Neural cell (in vitro differentiated cells): ENCODE measurements around the gene NEDD4L.

Experiments used
- EZH2 ChIP-seq: fragments of 200-600, 300-800 bp; shearing (Covaris generic), sonication (generic); IDR thresholded peaks from 2 replicates; pipeline ENCODE4 v1.6.1; 2014; ENCODE audit warnings: antibody characterized with exemption, low read length, borderline replicate concordance, mild to moderate bottlenecking; ENCODE audit not compliant: insufficient read depth, poor library complexity, severe bottlenecking
- MXI1 ChIP-seq: fragments of 450-650 bp; conservative IDR thresholded peaks from 2 replicates; pipeline ENCODE4 v1.6.1; 2014; ENCODE audit warnings: antibody characterized with exemption, mild to moderate bottlenecking; ENCODE audit not compliant: poor library complexity, severe bottlenecking
- RAD21 ChIP-seq: fragments of 450-650 bp; conservative IDR thresholded peaks from 2 replicates; pipeline ENCODE4 v1.6.1; 2014; ENCODE audit warnings: antibody characterized with exemption, mild to moderate bottlenecking, moderate library complexity
- TAF1 ChIP-seq: IDR thresholded peaks from 2 replicates; pipeline ENCODE4 v1.6.1; 2012; ENCODE audit warnings: low read depth
- TF ChIP-seq, protein P1 (sequence below): fragments of 450-650 bp; IDR thresholded peaks from 2 replicates; pipeline ENCODE4 v1.5.1; 2014; ENCODE audit warnings: antibody characterized with exemption, mild to moderate bottlenecking, moderate library complexity; ENCODE audit not compliant: poor library complexity, severe bottlenecking
- TF ChIP-seq, protein P2 (sequence below): IDR thresholded peaks from 2 replicates; pipeline ENCODE4 v1.6.1; 2012; ENCODE audit warnings: borderline replicate concordance

DNA sequence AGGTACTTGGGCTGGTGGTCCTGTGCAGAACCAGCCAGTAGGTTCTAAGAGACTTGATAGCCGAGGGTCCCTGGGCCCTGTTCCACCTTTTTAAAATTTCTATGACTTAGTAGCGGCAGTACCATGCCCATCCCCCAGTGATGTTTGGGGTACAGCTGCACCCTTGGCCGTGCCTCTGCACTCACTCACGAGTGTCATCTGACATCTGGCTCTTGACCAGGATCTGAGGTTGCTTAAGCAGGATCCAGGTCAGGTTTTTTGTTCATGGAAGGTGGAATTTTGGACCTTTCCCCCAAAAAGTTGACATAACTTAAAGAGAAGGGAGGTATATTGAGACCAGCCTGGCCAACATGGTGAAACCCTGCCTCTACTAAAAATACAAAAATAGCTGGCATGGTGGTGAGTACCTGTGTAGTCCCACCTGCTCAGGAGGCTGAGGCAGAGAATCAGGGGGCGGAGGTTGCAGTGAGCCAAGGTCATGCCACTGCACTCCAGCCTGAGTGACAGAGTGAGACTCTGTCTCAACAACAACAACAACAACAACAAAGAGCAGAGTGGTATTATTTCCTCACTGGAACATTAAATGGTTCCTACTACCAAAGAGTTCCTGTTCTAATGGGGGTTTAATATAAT, 163.6 kb downstream of the NEDD4L start:
- TF ChIP-seq EZH2 (no peak), TAF1 (no peak), RAD21 (no peak), MXI1 (no peak)
- TF ChIP-seq, protein P1, sequence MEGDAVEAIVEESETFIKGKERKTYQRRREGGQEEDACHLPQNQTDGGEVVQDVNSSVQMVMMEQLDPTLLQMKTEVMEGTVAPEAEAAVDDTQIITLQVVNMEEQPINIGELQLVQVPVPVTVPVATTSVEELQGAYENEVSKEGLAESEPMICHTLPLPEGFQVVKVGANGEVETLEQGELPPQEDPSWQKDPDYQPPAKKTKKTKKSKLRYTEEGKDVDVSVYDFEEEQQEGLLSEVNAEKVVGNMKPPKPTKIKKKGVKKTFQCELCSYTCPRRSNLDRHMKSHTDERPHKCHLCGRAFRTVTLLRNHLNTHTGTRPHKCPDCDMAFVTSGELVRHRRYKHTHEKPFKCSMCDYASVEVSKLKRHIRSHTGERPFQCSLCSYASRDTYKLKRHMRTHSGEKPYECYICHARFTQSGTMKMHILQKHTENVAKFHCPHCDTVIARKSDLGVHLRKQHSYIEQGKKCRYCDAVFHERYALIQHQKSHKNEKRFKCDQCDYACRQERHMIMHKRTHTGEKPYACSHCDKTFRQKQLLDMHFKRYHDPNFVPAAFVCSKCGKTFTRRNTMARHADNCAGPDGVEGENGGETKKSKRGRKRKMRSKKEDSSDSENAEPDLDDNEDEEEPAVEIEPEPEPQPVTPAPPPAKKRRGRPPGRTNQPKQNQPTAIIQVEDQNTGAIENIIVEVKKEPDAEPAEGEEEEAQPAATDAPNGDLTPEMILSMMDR = no peak
- TF ChIP-seq, protein P2, sequence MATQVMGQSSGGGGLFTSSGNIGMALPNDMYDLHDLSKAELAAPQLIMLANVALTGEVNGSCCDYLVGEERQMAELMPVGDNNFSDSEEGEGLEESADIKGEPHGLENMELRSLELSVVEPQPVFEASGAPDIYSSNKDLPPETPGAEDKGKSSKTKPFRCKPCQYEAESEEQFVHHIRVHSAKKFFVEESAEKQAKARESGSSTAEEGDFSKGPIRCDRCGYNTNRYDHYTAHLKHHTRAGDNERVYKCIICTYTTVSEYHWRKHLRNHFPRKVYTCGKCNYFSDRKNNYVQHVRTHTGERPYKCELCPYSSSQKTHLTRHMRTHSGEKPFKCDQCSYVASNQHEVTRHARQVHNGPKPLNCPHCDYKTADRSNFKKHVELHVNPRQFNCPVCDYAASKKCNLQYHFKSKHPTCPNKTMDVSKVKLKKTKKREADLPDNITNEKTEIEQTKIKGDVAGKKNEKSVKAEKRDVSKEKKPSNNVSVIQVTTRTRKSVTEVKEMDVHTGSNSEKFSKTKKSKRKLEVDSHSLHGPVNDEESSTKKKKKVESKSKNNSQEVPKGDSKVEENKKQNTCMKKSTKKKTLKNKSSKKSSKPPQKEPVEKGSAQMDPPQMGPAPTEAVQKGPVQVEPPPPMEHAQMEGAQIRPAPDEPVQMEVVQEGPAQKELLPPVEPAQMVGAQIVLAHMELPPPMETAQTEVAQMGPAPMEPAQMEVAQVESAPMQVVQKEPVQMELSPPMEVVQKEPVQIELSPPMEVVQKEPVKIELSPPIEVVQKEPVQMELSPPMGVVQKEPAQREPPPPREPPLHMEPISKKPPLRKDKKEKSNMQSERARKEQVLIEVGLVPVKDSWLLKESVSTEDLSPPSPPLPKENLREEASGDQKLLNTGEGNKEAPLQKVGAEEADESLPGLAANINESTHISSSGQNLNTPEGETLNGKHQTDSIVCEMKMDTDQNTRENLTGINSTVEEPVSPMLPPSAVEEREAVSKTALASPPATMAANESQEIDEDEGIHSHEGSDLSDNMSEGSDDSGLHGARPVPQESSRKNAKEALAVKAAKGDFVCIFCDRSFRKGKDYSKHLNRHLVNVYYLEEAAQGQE = no peak
